Measurements from ENCODE around the gene MPP3.
"Not testable (repeated sequence)": the region's sequence is repeated elsewhere in the genome, so short reads cannot be mapped to it uniquely, and the experiment has no call there.

- TF ChIP-seq, protein P1, sequence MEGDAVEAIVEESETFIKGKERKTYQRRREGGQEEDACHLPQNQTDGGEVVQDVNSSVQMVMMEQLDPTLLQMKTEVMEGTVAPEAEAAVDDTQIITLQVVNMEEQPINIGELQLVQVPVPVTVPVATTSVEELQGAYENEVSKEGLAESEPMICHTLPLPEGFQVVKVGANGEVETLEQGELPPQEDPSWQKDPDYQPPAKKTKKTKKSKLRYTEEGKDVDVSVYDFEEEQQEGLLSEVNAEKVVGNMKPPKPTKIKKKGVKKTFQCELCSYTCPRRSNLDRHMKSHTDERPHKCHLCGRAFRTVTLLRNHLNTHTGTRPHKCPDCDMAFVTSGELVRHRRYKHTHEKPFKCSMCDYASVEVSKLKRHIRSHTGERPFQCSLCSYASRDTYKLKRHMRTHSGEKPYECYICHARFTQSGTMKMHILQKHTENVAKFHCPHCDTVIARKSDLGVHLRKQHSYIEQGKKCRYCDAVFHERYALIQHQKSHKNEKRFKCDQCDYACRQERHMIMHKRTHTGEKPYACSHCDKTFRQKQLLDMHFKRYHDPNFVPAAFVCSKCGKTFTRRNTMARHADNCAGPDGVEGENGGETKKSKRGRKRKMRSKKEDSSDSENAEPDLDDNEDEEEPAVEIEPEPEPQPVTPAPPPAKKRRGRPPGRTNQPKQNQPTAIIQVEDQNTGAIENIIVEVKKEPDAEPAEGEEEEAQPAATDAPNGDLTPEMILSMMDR (IDR thresholded peaks at IDR 0.05): not testable (repeated sequence)
- not testable (repeated sequence) for TF ChIP-seq POLR2A (IDR thresholded peaks at IDR 0.05)
These were observed 36.1 kb upstream of the MPP3 start for GRCh38 chr17:43869031-43869430.
